Ishikawa (cell line): ENCODE results near the gene TINAGL1.

Experiments
- CEBPB ChIP-seq: IDR thresholded peaks from 2 replicates; pipeline ENCODE4 v1.6.1; 2012
- CREB1 ChIP-seq: IDR thresholded peaks from 2 replicates; pipeline ENCODE4 v1.6.1; 2012; ENCODE audit warnings: low read depth
- EGR1 ChIP-seq: IDR thresholded peaks from 2 replicates; pipeline ENCODE4 v1.6.1; 2012
- EP300 ChIP-seq: IDR thresholded peaks from 2 replicates; pipeline ENCODE4 v1.6.1; 2012; ENCODE audit warnings: borderline replicate concordance
- FOXM1 ChIP-seq: IDR thresholded peaks from 2 replicates; pipeline ENCODE4 v1.6.1; 2012; ENCODE audit warnings: low read depth, borderline replicate concordance
- MAX ChIP-seq: IDR thresholded peaks from 2 replicates; pipeline ENCODE4 v1.6.1; 2012
- NFIC ChIP-seq: IDR thresholded peaks from 2 replicates; pipeline ENCODE4 v1.6.1; 2012
- RAD21 ChIP-seq: IDR thresholded peaks from 2 replicates; pipeline ENCODE4 v1.6.1; 2012; ENCODE audit warnings: low read depth
- REST ChIP-seq: IDR thresholded peaks from 2 replicates; pipeline ENCODE4 v1.6.1; 2012; ENCODE audit warnings: low read depth, mild to moderate bottlenecking
- TAF1 ChIP-seq: IDR thresholded peaks from 2 replicates; pipeline ENCODE4 v1.6.1; 2012; ENCODE audit warnings: low read depth, mild to moderate bottlenecking
- TCF12 ChIP-seq: IDR thresholded peaks from 2 replicates; pipeline ENCODE4 v1.6.1; 2012; ENCODE audit warnings: low read depth
- TEAD4 ChIP-seq: IDR thresholded peaks from 2 replicates; pipeline ENCODE4 v1.6.1; 2012
- YY1 ChIP-seq: IDR thresholded peaks from 2 replicates; pipeline ENCODE4 v1.6.1; 2012; ENCODE audit warnings: low read depth
- ZBTB7A ChIP-seq: IDR thresholded peaks from 2 replicates; pipeline ENCODE4 v1.6.1; 2012; ENCODE audit warnings: low read depth
- TF ChIP-seq, protein P1 (sequence below): IDR thresholded peaks from 2 replicates; pipeline ENCODE4 v1.6.1; 2012

The TINAGL1 gene

DNA sequence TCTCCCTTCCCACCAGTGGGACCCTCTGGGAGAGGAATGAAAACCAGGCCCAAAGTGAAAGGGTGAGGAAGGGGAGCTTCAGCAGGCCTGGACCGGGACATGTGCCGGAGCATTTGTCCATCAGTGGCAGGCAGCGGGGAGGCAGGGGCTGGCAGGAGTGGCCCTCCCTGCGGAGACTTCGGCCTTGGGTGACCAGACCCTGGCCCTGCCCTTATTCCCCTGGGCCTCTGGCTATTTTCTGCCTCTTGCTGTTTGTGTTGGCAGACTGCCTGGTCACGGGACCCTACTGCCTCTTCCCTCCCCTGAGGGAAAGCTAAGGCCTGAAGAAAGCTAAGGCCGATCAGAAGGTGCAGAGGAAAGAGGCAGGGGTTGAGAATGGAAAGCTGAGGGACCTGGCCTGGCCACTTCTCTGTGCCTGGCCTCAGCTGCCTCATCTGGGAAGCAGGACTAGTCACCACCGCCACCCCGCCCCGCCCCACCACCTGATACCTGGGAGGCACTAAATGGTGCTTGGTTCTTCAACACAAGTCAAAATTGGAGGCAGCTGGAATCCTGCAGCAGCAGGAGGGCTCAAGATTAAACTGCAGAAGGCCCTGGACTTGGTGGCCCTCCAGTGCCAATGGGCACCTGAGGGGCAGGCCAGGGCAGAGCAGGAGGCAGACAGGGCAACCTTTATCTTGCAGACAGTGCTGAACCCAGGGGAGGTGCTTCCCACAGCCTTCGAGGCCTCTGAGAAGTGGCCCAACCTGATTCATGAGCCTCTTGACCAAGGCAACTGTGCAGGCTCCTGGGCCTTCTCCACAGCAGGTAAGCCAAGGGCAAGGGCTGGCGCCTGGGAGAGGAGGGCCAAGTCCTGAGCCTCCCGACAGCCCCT lies 7.9 kb downstream of the TINAGL1 start:
- TF ChIP-seq NFIC: peak; percentile 85
- peak; percentile 58; the same call in 1 of the 2 replicates for TF ChIP-seq EP300
- no peak for TF ChIP-seq MAX
- TF ChIP-seq ZBTB7A: peak; percentile 76
- TF ChIP-seq, protein P1, sequence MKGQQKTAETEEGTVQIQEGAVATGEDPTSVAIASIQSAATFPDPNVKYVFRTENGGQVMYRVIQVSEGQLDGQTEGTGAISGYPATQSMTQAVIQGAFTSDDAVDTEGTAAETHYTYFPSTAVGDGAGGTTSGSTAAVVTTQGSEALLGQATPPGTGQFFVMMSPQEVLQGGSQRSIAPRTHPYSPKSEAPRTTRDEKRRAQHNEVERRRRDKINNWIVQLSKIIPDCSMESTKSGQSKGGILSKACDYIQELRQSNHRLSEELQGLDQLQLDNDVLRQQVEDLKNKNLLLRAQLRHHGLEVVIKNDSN: peak; percentile 85
- TF ChIP-seq TCF12: peak; percentile 44

- TF ChIP-seq CEBPB: no peak
- no peak for TF ChIP-seq REST
- TF ChIP-seq FOXM1: no peak
- no peak for TF ChIP-seq EP300
- no peak for TF ChIP-seq NFIC
- TF ChIP-seq TEAD4: no peak
- no peak for TF ChIP-seq MAX
- no peak for TF ChIP-seq RAD21
- TF ChIP-seq ZBTB7A: no peak
- TF ChIP-seq CREB1: no peak
- TF ChIP-seq YY1: no peak
- TF ChIP-seq TCF12: no peak
- no peak for TF ChIP-seq TAF1
- no peak for TF ChIP-seq EGR1
- TF ChIP-seq, protein P1: no peak
Observed at GRCh38 chr1:31584869-31585735, 8.8 kb downstream of the TINAGL1 start.

GRCh38 chr1:31585736-31586365 lies 9.5 kb downstream of the TINAGL1 start:
- TF ChIP-seq MAX: no peak
- TF ChIP-seq ZBTB7A: no peak
- TF ChIP-seq YY1: no peak
- no peak for TF ChIP-seq CREB1
- no peak for TF ChIP-seq RAD21
- TF ChIP-seq FOXM1: no peak
- no peak for TF ChIP-seq NFIC
- TF ChIP-seq TAF1: no peak
- TF ChIP-seq CEBPB: no peak
- TF ChIP-seq EP300: no peak
- TF ChIP-seq TCF12: no peak
- no peak for TF ChIP-seq EGR1
- TF ChIP-seq, protein P1: no peak
- no peak for TF ChIP-seq TEAD4
- no peak for TF ChIP-seq REST
